Iris pigment epithelial cell (primary cell): Measurements from ENCODE around the gene RAMP3.
A peak's percentile ranks its signal among the peaks of the same experiment; 100 is the strongest.
"Not testable (repeated sequence)": the region's sequence is repeated elsewhere in the genome, so short reads cannot be mapped to it uniquely, and the experiment has no call there.

Source experiments
- DNase-seq: peaks from one replicate; pipeline ENCODE4 v3.0.0-alpha.2; 2011; ENCODE audit warnings: low read depth

The RAMP3 gene

GRCh38 chr7:45132708-45133320 is 24.8 kb upstream of the RAMP3 start:
- no peak for DNase-seq

GRCh38 chr7:45133352-45133751 is 24.2 kb upstream of the RAMP3 start:
- no peak for DNase-seq

DNA sequence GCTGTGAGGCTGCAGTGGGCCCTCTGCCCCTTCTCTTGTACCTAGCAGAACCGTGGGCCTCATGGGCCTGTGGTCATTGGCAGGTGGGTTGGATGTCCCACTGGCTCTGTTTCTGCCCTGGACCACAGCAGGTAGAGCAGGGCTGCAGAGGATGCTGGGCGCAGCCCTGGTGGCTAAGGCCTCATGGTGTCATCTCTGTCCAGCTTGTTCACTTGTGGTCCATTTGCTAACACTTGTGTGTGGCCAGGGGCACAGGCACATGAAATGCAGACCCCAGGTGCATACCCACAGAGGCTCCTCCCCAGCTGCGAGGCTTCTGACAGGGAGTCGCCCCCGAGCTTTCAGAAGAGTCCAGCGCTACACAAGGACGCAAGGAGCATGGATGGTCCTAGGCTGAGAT is 23.7 kb upstream of the RAMP3 start:
- no peak for DNase-seq

DNA sequence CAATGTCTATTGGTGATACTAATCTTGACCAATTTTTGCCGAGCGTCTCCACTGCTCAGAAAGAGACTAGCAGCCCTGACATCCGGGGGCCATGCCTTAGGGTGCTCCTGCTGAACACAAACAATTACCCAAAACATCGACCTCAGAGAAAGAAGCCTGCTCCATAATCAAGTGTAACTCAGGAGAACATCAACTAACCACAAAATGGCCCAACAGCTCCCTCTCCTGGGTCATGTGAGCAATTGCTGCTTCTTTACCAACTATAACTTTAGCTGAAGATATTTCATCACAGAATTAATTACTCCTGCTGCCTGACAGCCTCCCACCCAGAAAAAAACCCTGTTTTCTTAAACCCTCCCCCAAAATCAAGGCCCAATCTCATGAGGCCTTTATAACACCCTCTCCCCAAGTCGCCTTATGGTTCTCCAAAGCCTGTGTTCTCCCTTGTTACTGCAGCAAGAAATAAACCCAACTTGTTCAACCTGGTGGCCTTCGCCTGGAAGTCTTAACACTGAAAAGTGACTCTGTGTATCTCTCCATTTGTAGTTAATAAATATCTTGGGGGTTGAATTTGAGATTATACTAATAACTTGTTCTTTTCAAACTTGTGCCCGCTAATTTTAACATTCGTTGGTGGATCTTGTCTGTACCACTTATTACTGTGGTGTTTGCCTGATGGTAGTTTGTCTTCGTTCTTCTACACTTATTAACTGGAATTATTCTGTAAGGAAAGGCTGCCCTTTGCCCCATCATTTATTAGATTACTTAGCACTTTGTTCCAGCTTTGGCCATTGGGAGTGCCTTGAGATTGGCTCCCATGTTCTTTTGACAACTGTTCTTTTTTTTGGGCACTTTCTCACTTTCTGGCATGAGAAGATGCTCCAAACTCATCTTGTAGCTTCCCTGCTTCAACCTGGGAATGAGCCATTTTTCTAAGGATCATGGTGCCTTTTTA is 21.2 kb upstream of the RAMP3 start:
- peak; percentile 73 for DNase-seq

DNA sequence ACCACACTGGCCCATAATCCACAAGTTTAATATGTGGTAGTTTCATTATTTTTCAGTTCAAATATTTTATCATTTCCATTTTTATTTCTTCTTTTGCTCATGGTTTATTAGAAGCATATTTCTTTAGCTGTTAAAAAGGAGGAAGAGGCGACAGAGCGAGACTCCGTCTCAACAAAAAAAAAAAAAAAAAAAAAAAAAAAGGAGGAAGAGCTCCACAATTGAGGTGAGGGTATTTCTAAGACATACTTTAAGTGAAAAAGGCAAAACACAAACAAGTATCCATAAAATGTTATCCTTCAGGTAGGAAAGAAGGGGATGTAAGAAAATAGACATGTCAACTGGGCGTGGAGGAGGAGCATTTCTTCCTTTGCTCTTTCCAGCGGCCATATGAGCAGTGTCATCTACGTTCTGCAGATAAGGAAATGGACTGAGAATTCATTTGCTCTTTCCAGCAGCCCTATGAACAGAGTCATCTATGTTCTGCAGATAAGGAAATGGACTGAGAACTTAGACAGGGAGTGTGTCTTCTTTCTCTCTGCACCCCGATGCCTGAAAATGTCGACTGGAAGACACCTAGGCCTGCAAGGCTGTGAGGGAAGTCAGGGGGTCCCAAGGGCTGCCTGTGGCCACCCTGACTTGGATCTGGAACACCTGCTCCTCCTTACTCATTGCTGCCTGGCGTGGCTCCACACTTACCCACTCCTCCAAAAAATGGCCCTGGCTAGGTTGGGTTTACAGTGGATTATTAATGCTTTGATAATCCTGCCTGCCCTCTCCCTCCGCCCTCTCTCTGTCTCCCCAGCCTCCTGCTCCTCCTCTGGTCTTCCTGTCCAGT is 18.9 kb upstream of the RAMP3 start:
- no peak for DNase-seq

DNA sequence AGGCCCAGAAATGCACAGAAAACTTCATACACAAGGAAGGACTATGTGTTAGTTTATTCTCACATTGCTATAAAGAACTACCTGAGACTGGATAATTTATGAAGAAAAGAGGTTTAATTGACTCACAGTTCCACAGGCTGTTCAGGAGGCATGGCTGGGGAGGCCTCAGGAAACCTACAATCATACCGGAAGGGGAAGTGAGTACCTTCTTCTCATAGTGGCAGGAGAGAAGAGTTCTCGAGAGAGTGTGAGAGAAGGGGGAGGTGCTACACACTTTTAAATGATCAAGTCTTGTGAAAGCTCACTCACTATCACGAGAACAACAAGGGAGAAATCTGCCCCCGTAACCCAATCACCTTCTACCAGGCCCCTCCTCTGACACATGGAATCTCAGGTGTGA is 16.8 kb upstream of the RAMP3 start:
- no peak for DNase-seq

- peak; percentile 67 for DNase-seq
Observed at GRCh38 chr7:45143616-45144015, 14.0 kb upstream of the RAMP3 start.

- DNase-seq: no peak
Observed at GRCh38 chr7:45145881-45146280, 11.7 kb upstream of the RAMP3 start.

- DNase-seq: no peak
Observed at GRCh38 chr7:45146531-45147379, 10.8 kb upstream of the RAMP3 start.

DNA sequence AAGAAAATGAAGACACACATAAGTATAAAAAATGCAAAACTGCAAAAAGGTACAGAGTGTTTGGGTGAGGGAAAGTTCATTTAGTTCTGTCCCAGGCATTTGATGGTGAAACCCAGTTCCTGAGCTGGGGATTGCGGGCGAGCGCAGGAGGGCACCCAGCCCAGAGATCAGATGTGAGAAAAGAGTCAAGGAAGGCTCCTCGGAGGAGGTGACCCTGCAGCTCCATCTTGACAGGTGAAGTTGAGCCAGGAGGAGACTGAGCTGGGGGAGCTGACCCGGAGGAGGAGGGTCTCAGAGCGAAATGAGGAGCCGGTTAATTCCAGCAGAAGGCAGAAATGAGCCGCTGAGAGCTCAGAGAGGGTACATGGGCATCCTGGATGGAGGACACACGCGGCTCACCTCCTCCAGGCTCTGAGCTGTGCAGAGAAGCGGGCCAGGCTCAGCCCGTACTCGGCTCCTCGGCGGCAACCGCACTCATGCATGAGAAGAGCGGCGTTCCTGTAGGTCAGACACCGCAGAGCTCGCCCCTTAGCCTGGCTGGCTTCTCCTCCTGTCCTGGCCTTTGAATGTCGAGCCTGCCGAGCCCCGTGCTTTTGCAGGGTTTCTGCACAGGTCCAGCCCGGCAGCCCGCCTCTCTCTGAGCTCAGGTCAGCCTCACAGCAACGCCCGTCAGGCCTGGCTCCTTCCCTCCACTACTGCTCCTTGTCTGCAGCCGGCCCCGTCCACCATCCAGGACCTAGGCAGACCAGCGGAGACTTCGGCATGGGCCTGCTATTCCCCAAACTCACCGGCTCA is 9.5 kb upstream of the RAMP3 start:
- no peak for DNase-seq

DNA sequence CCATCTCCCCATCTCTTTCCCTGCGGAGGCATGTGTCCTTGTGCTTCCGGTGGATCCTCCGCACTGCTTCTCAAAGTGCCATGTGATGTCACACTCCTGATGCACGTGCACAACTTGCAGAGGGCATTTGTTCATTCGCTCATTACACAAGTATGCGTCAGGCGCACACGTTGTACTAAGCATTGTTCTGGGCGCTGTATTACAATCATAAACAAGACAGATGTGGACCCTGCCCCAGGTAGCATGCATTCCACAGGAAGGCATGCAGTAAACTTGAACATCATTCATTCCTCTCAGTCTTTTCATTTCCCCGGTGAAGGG is 9.0 kb upstream of the RAMP3 start:
- DNase-seq: no peak

DNA sequence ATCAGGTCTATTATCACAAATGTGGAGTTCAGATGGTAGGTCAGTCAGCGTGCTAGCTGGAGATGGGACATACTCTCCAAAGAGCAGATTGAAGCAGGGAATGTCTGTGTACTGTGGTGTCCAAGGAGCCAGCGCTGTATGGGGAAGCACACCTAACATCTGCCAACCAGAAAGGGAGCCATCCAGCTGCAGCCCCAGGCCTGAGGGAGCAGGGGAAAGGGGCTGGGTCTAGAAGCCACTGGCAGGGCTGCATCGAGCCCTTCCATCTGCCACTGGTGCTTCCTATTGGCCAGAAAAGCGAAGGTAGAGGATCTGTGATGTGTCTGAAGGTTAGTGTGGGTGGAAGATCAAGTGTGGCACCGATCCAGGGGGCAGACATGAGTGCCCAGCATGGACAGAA is 8.0 kb upstream of the RAMP3 start:
- no peak for DNase-seq

DNA sequence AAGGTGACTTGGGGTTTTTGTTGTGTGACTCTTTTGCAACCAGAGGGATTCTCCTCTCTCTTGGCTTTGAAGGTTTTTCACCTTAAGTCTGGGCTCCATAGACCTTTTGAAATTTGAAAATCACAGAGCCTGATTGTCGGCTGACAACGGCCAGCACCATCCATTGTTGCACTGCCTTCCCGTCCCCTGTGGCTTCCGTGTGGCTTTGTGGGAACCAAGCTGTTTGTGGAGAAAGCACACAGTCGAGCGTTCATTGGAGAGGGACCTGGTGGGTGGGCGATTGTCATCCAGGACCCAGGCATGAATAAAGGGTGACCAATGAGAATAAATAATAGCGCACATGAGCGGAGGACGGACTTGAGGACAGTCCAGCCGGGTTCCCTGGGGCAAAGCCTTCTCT is 7.4 kb upstream of the RAMP3 start:
- no peak for DNase-seq

GRCh38 chr7:45151131-45151684 is 6.4 kb upstream of the RAMP3 start:
- DNase-seq: no peak

- DNase-seq: no peak
Observed at GRCh38 chr7:45151967-45152366, 5.6 kb upstream of the RAMP3 start.

DNA sequence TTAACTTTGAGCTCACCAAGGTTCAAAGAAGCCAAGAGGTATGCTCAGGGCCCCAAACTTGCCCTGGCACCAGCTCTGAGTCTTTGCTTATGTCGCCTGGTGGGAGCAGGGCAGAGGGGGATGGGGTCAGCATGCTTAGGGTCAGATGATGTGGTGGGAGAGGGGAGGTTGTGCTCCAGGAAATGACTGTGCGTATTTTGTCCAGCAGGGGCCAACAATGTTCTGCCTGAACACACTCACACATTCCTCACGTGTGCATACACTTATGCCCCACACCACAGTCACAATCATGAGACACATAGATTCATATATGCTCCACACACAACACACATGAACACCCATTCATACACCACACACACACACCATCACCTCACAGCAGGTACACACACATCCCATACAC is 4.4 kb upstream of the RAMP3 start:
- no peak for DNase-seq

GRCh38 chr7:45153861-45154260 is 3.7 kb upstream of the RAMP3 start:
- not testable (repeated sequence) for DNase-seq

- no peak for DNase-seq
Observed at GRCh38 chr7:45155357-45155900, 2.2 kb upstream of the RAMP3 start.

DNA sequence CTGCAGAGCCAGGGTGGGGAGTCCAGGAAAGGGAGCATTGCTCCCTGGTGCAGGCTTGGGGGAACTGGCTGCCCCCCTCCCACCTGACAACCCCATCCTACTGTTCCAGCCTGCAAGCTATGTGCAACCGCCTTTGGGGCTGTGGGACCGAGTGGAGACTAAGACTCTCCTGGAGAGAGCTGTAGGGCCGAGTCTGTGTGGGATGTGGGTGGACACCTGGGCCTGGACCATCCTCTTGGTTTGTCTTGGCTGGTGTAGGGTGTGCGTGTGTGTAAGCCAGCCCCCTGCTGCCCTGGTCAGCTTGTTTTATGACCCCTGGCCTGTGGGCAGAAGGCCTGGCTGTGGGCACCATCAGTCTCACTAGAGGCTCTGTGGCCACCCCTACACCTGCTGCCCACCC is 1.6 kb upstream of the RAMP3 start:
- DNase-seq: no peak

DNA sequence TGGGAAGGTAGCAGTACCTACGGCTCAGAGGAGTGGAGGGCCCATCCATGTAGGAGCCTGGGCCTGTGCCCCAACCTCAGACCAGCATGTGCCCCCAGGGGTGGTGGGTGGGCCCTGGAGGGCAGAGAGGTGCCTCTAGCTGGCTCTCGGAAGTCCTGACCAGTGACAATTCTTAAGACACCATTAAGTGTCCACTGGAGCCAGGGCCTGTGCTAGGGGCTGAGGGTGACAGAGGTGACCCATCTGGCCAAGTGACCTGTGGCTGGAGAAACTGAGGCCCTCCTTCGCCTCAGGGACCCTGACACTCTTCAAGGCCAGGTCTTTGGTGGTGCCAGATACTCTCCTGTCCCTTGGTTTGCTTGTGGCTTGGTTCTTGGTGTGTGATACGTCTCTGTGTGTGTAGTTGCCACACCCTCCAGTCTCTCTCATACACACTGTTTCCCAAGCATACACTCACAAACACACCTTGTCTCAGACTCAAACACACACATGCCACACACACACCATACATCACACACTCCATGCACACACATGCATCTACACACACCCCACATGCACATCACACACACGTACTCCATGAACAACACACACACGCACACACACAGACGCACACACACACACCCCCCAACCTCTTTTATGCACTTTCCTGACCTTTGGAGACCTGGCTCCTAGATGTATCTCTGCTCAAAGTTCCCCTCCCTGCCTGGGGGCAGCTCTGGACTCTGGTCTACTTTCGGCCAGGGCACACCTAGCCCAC is 897 bp upstream of the RAMP3 start:
- no peak for DNase-seq
